HG03159 (cell line): ENCODE measurements around the gene CLCN3.
"Not testable (repeated sequence)": the region's sequence is repeated elsewhere in the genome, so short reads cannot be mapped to it uniquely, and the experiment has no call there.

ENCODE experiments used
- ATAC-seq: cut with Tn5 transposase; IDR thresholded peaks from one replicate; pipeline ENCODE4 v1.9.1; 2021; ENCODE audit warnings: mild to moderate bottlenecking, moderate library complexity; ENCODE audit not compliant: unreplicated experiment

Gene CLCN3

GRCh38 chr4:169619958-169620879 is at the start of gene CLCN3:
Gene CLCN3, plus strand, starts transcription at chr4:169620578. Its CDS starts 15,351 bp downstream, at chr4:169635929.
- ATAC-seq: peak; percentile 92

GRCh38 chr4:169571012-169571411 is 49.4 kb upstream of the CLCN3 start:
- not testable (repeated sequence) for ATAC-seq

- ATAC-seq: no peak
Observed at GRCh38 chr4:169571435-169571834, 48.9 kb upstream of the CLCN3 start.

- ATAC-seq: peak; percentile 52
Observed at GRCh38 chr4:169573889-169574288, 46.5 kb upstream of the CLCN3 start.

- peak; percentile 82 for ATAC-seq
Observed at GRCh38 chr4:169582203-169582602, 38.2 kb upstream of the CLCN3 start.

GRCh38 chr4:169582706-169583105 is 37.7 kb upstream of the CLCN3 start:
- ATAC-seq: peak; percentile 7

- no peak for ATAC-seq
Observed at GRCh38 chr4:169583563-169583962, 36.8 kb upstream of the CLCN3 start.

GRCh38 chr4:169593050-169593560 is 27.3 kb upstream of the CLCN3 start:
- no peak for ATAC-seq

- no peak for ATAC-seq
Observed at GRCh38 chr4:169594560-169595195, 25.7 kb upstream of the CLCN3 start.

- no peak for ATAC-seq
Observed at GRCh38 chr4:169601016-169601771, 19.2 kb upstream of the CLCN3 start.

GRCh38 chr4:169603312-169603711 is 17.1 kb upstream of the CLCN3 start:
- ATAC-seq: no peak

- ATAC-seq: peak; percentile 77
Observed at GRCh38 chr4:169604131-169604900, 16.1 kb upstream of the CLCN3 start.

GRCh38 chr4:169604903-169605331 is 15.5 kb upstream of the CLCN3 start:
- no peak for ATAC-seq

- no peak for ATAC-seq
Observed at GRCh38 chr4:169611157-169611556, 9.2 kb upstream of the CLCN3 start.

GRCh38 chr4:169611991-169612870 is 8.1 kb upstream of the CLCN3 start, which contains the start of gene NEK1:
Gene NEK1, minus strand, starts transcription at chr4:169612583. Its CDS starts 9,953 bp downstream, at chr4:169602630.
- ATAC-seq: peak; percentile 93

GRCh38 chr4:169612871-169613859 is 7.2 kb upstream of the CLCN3 start:
- peak; percentile 34 for ATAC-seq

- no peak for ATAC-seq
Observed at GRCh38 chr4:169615467-169616106, 4.8 kb upstream of the CLCN3 start.
